Measurements from ENCODE around the gene DNAH10. TPM values are rescaled to one million over a fixed set of nuclear protein-coding genes. Genes with fewer than 3 reads are reported as not detected.

DNAH10 gene
- total and polyA plus RNA-seq, 10 of the 15 experiments (the other 5 are each of a cell fraction or from before 2014, with no cell fraction given), result 0.01 to 0.32 (median 0.06) TPM

DNA sequence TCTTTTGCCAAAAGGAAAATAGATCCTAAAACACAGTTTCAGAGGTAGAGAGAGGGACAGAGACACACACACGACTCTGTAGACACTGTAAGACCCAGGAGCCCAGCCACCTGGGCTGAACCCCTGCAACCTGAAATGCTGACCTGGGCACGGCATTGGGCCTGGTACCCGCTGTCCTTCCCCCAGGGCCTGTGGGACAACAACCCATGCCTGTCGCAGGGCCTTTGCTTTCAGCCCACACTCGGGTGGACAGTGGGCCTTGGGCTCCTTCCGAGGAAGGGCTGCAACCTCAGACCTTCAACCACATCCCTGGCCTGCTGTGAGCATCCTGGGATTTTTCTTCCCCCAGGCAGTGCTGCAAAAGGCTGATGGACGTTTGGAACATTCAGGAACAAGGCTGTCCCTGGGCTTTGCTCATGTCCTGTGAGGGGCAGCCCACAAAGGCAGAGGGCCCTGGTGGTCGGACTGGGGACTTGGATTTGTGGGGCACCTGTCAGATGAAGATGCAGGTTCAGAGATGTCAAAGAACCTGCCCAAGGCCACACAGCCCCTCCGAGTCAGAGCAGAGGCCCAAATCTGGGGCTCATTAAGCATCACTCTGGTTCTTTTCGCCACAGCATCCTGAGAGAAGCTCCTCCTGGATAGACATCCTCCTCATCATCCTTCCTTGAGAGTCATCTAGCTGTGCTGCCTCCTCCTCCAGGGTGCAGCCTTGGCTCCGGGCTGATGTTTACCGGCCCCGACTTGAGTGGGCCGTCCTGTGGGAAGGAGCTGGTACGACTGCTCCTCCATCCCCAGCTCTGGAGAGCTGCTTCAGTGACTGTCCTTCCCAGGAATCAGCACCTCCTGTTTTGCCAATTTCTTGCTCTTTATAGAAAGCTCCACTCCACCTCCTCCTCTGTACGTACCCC is 177.9 kb downstream of the DNAH10 start (continued):
- TF ChIP-seq NFYB (IDR thresholded peaks at IDR 0.05; ENCODE audit: insufficient read depth, low read depth, low read length), result no peak

DNA sequence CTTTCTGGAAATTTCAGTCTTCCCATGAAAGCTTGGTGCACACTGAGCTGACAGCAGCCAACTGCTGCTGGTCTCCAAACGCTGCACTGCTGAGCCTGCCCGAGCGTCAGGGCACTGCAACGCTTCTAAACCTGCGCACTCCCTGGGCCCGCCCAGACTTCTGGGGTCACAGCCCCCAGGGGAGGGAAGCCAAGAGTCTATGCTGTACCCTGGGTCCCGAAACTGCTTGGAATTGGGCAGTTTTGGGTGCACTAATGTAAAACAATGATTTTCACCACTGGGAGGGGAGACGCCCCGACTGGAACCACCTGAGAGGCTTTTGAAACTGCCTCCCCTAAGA is 178.5 kb downstream of the DNAH10 start:
- ChIA-PET POLR2A (interaction anchor here (0.6 kb wide), 1 partner anchor 637 kb away, joined by 3 read pairs; no protein-coding TSS in a partner anchor), SMC1A (ENCODE audit: uncharacterized antibody, unreplicated experiment) (no interaction called here), RAD21 (ENCODE audit: unreplicated experiment) (interaction anchor here (0.5 kb wide), 1 partner anchor 19 kb away, joined by 3 read pairs; no protein-coding TSS in a partner anchor), CTCF (no interaction called here)
- Histone ChIP-seq H3K36me3 (ENCODE audit: control insufficient read depth in 2 of 2, insufficient read depth in 2 of 2, low read length in 1 of 2) (no peaks in the 10 kb centered on the region), H3K4me1 (ENCODE audit: control insufficient read depth, insufficient read depth, low read length) (peaks cover 11% of the 10 kb centered on the region), H3K27ac (ENCODE audit: control insufficient read depth, insufficient read depth) (no peak overlapping the region), H3K27me3 (replicated peaks in 1 of 2; ENCODE audit: control insufficient read depth in 2 of 2, insufficient read depth in 2 of 2, low read length in 1 of 2) (no peaks in the 10 kb centered on the region), H3K9me3 (replicated peaks; ENCODE audit: control insufficient read depth, insufficient read depth, low read length) (no peaks in the 10 kb centered on the region; the same call in 1 of the 3 replicates), H3K4me3 (no peak overlapping the region), H3K4me2 (ENCODE audit: control insufficient read depth, insufficient read depth) (no peak overlapping the region), H4K20me1 (ENCODE audit: control insufficient read depth, insufficient read depth) (no peaks in the 10 kb centered on the region), H2AFZ (ENCODE audit: control insufficient read depth, low read depth, low read length) (no peak overlapping the region), H3K9ac (ENCODE audit: control insufficient read depth, insufficient read depth, low read length) (no peak overlapping the region), H3K79me2 (ENCODE audit: control insufficient read depth, insufficient read depth, low read length) (no peaks in the 10 kb centered on the region)
- TF ChIP-seq JUNB (IDR thresholded peaks at IDR 0.05) (no peak), TAF1 (IDR thresholded peaks at IDR 0.05; ENCODE audit: borderline replicate concordance, low read depth, low read length) (no peak), RUNX3 (IDR thresholded peaks at IDR 0.05; ENCODE audit: low read length) (no peak), NFXL1 (IDR thresholded peaks at IDR 0.05; ENCODE audit: borderline replicate concordance) (no peak), NFIC (IDR thresholded peaks at IDR 0.05; ENCODE audit: low read depth, low read length) (no peak), ZNF274 (IDR thresholded peaks at IDR 0.05; ENCODE audit: insufficient read depth, insufficient read length) (no peak)
- TF ChIP-seq, protein P1, sequence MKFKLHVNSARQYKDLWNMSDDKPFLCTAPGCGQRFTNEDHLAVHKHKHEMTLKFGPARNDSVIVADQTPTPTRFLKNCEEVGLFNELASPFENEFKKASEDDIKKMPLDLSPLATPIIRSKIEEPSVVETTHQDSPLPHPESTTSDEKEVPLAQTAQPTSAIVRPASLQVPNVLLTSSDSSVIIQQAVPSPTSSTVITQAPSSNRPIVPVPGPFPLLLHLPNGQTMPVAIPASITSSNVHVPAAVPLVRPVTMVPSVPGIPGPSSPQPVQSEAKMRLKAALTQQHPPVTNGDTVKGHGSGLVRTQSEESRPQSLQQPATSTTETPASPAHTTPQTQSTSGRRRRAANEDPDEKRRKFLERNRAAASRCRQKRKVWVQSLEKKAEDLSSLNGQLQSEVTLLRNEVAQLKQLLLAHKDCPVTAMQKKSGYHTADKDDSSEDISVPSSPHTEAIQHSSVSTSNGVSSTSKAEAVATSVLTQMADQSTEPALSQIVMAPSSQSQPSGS (IDR thresholded peaks at IDR 0.05; ENCODE audit: low read length), result no peak
- TF ChIP-seq, protein P2, sequence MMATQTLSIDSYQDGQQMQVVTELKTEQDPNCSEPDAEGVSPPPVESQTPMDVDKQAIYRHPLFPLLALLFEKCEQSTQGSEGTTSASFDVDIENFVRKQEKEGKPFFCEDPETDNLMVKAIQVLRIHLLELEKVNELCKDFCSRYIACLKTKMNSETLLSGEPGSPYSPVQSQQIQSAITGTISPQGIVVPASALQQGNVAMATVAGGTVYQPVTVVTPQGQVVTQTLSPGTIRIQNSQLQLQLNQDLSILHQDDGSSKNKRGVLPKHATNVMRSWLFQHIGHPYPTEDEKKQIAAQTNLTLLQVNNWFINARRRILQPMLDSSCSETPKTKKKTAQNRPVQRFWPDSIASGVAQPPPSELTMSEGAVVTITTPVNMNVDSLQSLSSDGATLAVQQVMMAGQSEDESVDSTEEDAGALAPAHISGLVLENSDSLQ (IDR thresholded peaks at IDR 0.05), result no peak
- intact Hi-C loops (cut with micrococcal nuclease; ENCODE audit: unreplicated experiment), result no loop called here
- in situ Hi-C loops (cut with MboI), result no loop called here
- no peak for FAIRE-seq
- DNase-seq (ENCODE audit: low read depth, low spot score), result no peak
- WGBS (ENCODE audit: insufficient coverage, insufficient replicate concordance, low lambda C conversion rate, missing lambda C conversion rate), result 78% methylated on average over 9 of the region's 9 CpGs
- ATAC-seq, result no peak
- no TSS peak for BruUV-seq (replicated peaks)
